ENCODE results near the gene RASSF3.

RASSF3 gene

GRCh38 chr12:64746663-64747062 is 136.4 kb downstream of the RASSF3 start:
- Histone ChIP-seq H3K4me1 (ENCODE audit: low read length) (no peaks in the 10 kb centered on the region), H3K36me3 (replicated peaks; ENCODE audit: low read depth, low read length) (no peaks in the 10 kb centered on the region)

More at GRCh38 chr12:64746663-64747062, 136.4 kb downstream of the RASSF3 start:
- Histone ChIP-seq H3K4me3 (ENCODE audit: low read length) (no peak overlapping the region), H3K9ac (ENCODE audit: low read length) (no peak overlapping the region), H3K9me3 (ENCODE audit: insufficient read depth, low read length) (no peaks in the 10 kb centered on the region), H3K27me3 (ENCODE audit: low read depth, low read length) (no peaks in the 10 kb centered on the region), H3K79me2 (ENCODE audit: low read length) (no peaks in the 10 kb centered on the region), H3K4me2 (ENCODE audit: low read length) (no peak overlapping the region), H3K27ac (ENCODE audit: low read length) (no peak overlapping the region), H2AFZ (ENCODE audit: low read depth, low read length) (no peak overlapping the region), H4K20me1 (ENCODE audit: insufficient read depth, low read length) (no peaks in the 10 kb centered on the region)
- TF ChIP-seq EZH2phosphoT487 (IDR thresholded peaks at IDR 0.05; ENCODE audit: low read depth) = no peak
- no peak for TF ChIP-seq CTCF (IDR thresholded peaks at IDR 0.05; ENCODE audit: low read depth, low read length)

All from OCI-LY3 (cell line).